SH-SY5Y (cell line): ENCODE data around the gene SGCD.

Experiments
- GATA2 ChIP-seq: IDR thresholded peaks from 2 replicates; pipeline ENCODE4 v1.6.1; 2011; ENCODE audit warnings: mild to moderate bottlenecking, low read depth, low read length
- GATA3 ChIP-seq: IDR thresholded peaks from 2 replicates; pipeline ENCODE4 v1.6.1; 2011; ENCODE audit warnings: low read depth, mild to moderate bottlenecking, low read length, moderate library complexity

GRCh38 chr5:156591631-156592030 is 264.7 kb downstream of the SGCD start:
- no peak for TF ChIP-seq GATA2
- no peak for TF ChIP-seq GATA3
